NB4 (cell line): ENCODE measurements around the gene UNC5C.

Experiments
- DNase-seq: peaks from one replicate; pipeline ENCODE4 v3.0.0; 2010; ENCODE audit warnings: low read depth
- H3K4me3 ChIP-seq: one replicate; pipeline ENCODE4 v1.5.1; 2011; ENCODE audit warnings: mild to moderate bottlenecking, low read depth, low read length, moderate library complexity
- CTCF ChIP-seq: IDR thresholded peaks from one replicate; pipeline ENCODE4 v1.5.1; 2012; ENCODE audit warnings: low read depth, low read length
- MAX ChIP-seq: IDR thresholded peaks from 2 replicates; pipeline ENCODE4 v1.6.1; 2011; ENCODE audit warnings: low read depth, low read length
- MYC ChIP-seq: IDR thresholded peaks from 2 replicates; pipeline ENCODE4 v1.6.1; 2011; ENCODE audit warnings: low read depth, low read length
- POLR2A ChIP-seq: IDR thresholded peaks from 2 replicates; pipeline ENCODE4 v1.6.1; 2011; ENCODE audit warnings: mild to moderate bottlenecking; ENCODE audit not compliant: insufficient read length; ENCODE audit errors: extremely low read depth

UNC5C gene

GRCh38 chr4:95549246-95550114 lies 707 bp upstream of the UNC5C start:
- peak overlapping the region; percentile 70 for H3K4me3 ChIP-seq
- TF ChIP-seq POLR2A (peak; percentile 12), MYC (no peak), CTCF (no peak)
- peak; percentile 68 for DNase-seq

GRCh38 chr4:95547715-95548471 lies 880 bp downstream of the UNC5C start:
- peak overlapping the region; percentile 70 for H3K4me3 ChIP-seq
- TF ChIP-seq MAX (no peak), POLR2A (no peak), MYC (no peak), CTCF (no peak)
- DNase-seq, result peak; percentile 48

- DNase-seq, result no peak
- TF ChIP-seq CTCF (no peak), POLR2A (no peak), MYC (no peak), MAX (no peak)
- peak overlapping the region; percentile 70 for H3K4me3 ChIP-seq
These were observed 1.7 kb downstream of the UNC5C start for GRCh38 chr4:95546866-95547714.

- TF ChIP-seq MYC (no peak), MAX (no peak)
- peak overlapping the region; percentile 70 for H3K4me3 ChIP-seq
- no peak for DNase-seq
These were observed 2.6 kb downstream of the UNC5C start for GRCh38 chr4:95546221-95546620.

GRCh38 chr4:95545546-95545945 lies 3.2 kb downstream of the UNC5C start:
- no peak for DNase-seq
- TF ChIP-seq POLR2A (no peak), CTCF (no peak), MYC (no peak), MAX (no peak)
- peak overlapping the region; percentile 70 for H3K4me3 ChIP-seq
